B cell (primary cell): ENCODE measurements around the gene EPG5. TPM values are rescaled to one million over a fixed set of nuclear protein-coding genes. Genes with fewer than 3 reads are reported as not detected.

Experiments
- ATAC-seq: fragments of 200-7000 bp; cut with Tn5 transposase; one replicate; pipeline ENCODE4 v1.10.0; 2021; ENCODE audit warnings: low read depth, mild to moderate bottlenecking, moderate number of reproducible peaks, moderate library complexity
- CTCF ChIA-PET: fragments of 350-600 bp; sonication (Branson Sonifier 250); formaldehyde crosslinking; loops from one replicate; lab custom pipeline; 2021; ENCODE audit warnings: antibody characterized with exemption, inconsistent platforms; lab: Charles Lee
- POLR2A ChIA-PET: fragments of 350-600 bp; sonication (Branson Sonifier 250); formaldehyde crosslinking; loops from one replicate; lab custom pipeline; 2021; ENCODE audit warnings: antibody characterized with exemption; lab: Charles Lee
- DNase-seq: peaks from one replicate; pipeline ENCODE4 v3.0.0; 2013
- H2AFZ ChIP-seq: 2 replicates; pipeline ENCODE4 v1.6.1; 2012; ENCODE audit warnings: mild to moderate bottlenecking, low read depth, low read length; ENCODE audit not compliant: insufficient read depth, poor library complexity, severe bottlenecking
- H3K27ac ChIP-seq, 2 donors: 1 replicate in 1 of 2; 2 replicates in 1 of 2; pipeline ENCODE4 v1.5.1; 2012 to 2013; ENCODE audit warnings: low read length in 2 of 2, mild to moderate bottlenecking in 2 of 2, moderate library complexity in 1 of 2
- H3K27me3 ChIP-seq, 4 experiments: fragments of 200-600 bp in 1 of 4; sonication (generic) in 1 of 4; replicated peaks in 1 of 4; 1 replicate in 2 of 4; 2 replicates in 2 of 4; pipeline versions ENCODE4 v1.6.1 to v1.7.0; 2013 to 2016; ENCODE audit warnings: low read length in 3 of 4, mild to moderate bottlenecking in 2 of 4, mixed read lengths in 1 of 4, moderate library complexity in 1 of 4; ENCODE audit not compliant: insufficient read depth in 4 of 4, control insufficient read depth in 3 of 4; ENCODE audit errors: control extremely low read depth in 1 of 4
- H3K36me3 ChIP-seq, 2 experiments: replicated peaks in 1 of 2; 1 replicate in 1 of 2; 2 replicates in 1 of 2; pipeline versions ENCODE4 v1.6.1 to v1.7.1; 2013; ENCODE audit warnings: low read length in 1 of 2; ENCODE audit not compliant: insufficient read depth in 2 of 2, control insufficient read depth in 1 of 2; ENCODE audit errors: control extremely low read depth in 1 of 2, extremely low read depth in 1 of 2
- H3K4me1 ChIP-seq, 2 donors: fragments of 200-600 bp in 1 of 2; sonication (generic) in 1 of 2; 1 replicate in 1 of 2; 2 replicates in 1 of 2; pipeline versions ENCODE4 v1.5.1 to v1.6.1; 2013 to 2017; ENCODE audit warnings: low read length in 2 of 2; ENCODE audit not compliant: control insufficient read depth in 2 of 2, insufficient read depth in 2 of 2
- H3K4me2 ChIP-seq: replicated peaks from 2 replicates; pipeline ENCODE3; 2012; ENCODE audit warnings: mild to moderate bottlenecking, low read depth, low read length; ENCODE audit not compliant: poor library complexity, severe bottlenecking
- H3K4me3 ChIP-seq, 5 experiments: fragments of 200-600 bp in 1 of 5; sonication (generic) in 1 of 5; 1 replicate in 3 of 5; 2 replicates in 2 of 5; pipeline versions ENCODE4 v1.5.1 to v1.7.0; 2011 to 2016; ENCODE audit warnings: low read length in 4 of 5, mild to moderate bottlenecking in 4 of 5, low read depth in 2 of 5, control low read depth in 1 of 5, moderate library complexity in 1 of 5; ENCODE audit not compliant: insufficient read depth in 1 of 5; ENCODE audit errors: control extremely low read depth in 1 of 5, extremely low read depth in 1 of 5
- H3K79me2 ChIP-seq: fragments of 200-600 bp; sonication (generic); one replicate; pipeline ENCODE4 v1.6.0; 2016; ENCODE audit warnings: low read length; ENCODE audit not compliant: control insufficient read depth, insufficient read depth
- H3K9ac ChIP-seq: fragments of 200-600 bp; sonication (generic); 2 replicates; pipeline ENCODE4 v1.6.1; 2017; ENCODE audit warnings: mild to moderate bottlenecking, low read length, moderate library complexity
- H3K9me3 ChIP-seq, 3 donors: one replicate each; pipeline versions ENCODE4 v1.6.1 to v1.7.1; 2013; ENCODE audit warnings: low read length in 2 of 3; ENCODE audit not compliant: control insufficient read depth in 2 of 3, insufficient read depth in 1 of 3; ENCODE audit errors: control extremely low read depth in 1 of 3
- H4K20me1 ChIP-seq: 2 replicates; pipeline ENCODE4 v1.6.0; 2012; ENCODE audit warnings: mild to moderate bottlenecking, low read length; ENCODE audit not compliant: insufficient read depth, control insufficient read depth, poor library complexity, severe bottlenecking
- H3K27ac Mint-ChIP-seq: one replicate; pipeline ENCODE4 v1.8.0; 2021; ENCODE audit warnings: mixed read lengths
- H3K27me3 Mint-ChIP-seq: one replicate; pipeline ENCODE4 v1.8.0; 2021; ENCODE audit warnings: mixed read lengths
- H3K4me1 Mint-ChIP-seq: one replicate; pipeline ENCODE4 v1.8.0; 2021; ENCODE audit warnings: mixed read lengths
- H3K4me3 Mint-ChIP-seq: one replicate; pipeline ENCODE4 v1.8.0; 2021; ENCODE audit warnings: mixed read lengths
- H3K9me3 Mint-ChIP-seq: one replicate; pipeline ENCODE4 v1.8.0; 2022; ENCODE audit warnings: mixed read lengths; ENCODE audit not compliant: insufficient read depth
- EZH2 ChIP-seq: IDR thresholded peaks from 2 replicates; pipeline ENCODE4 v1.6.1; 2012; ENCODE audit warnings: borderline replicate concordance, low read depth, mild to moderate bottlenecking, moderate library complexity, low read length; ENCODE audit not compliant: insufficient read depth, poor library complexity, severe bottlenecking
- WGBS: methylation state at CpG from one replicate; pipeline ENCODE4 v1.1.5; 2013; ENCODE audit warnings: missing lambda C conversion rate; ENCODE audit not compliant: insufficient coverage; 5-methylcytosine and 5-hydroxymethylcytosine counted together
- intact Hi-C: fragments of 100-400 bp; cut with micrococcal nuclease; formaldehyde crosslinking; loops from one replicate; pipeline ENCODE4 v1.10.0; 2022
- polyA plus RNA-seq: library from polyadenylated mRNA; depleted of rRNA; stranded (reverse); fragments of >200 nt; gene quantifications from 2 replicates; pipeline ENCODE4 v1.2.3, GENCODE V29; 2012
- total RNA-seq, 2 donors: library from RNA; stranded (reverse); fragments of 120-200 nt in 1 of 2; gene quantifications; 1 replicate in 1 of 2; 2 replicates in 1 of 2; pipeline versions ENCODE4 v1.2.3 to v1.2.4, GENCODE V29; 2013 to 2022
- TF ChIP-seq, protein P1 (sequence below): fragments of 200-600 bp; IDR thresholded peaks from one replicate; pipeline ENCODE4 v1.8.0; 2022; ENCODE audit warnings: antibody characterized with exemption, mild to moderate bottlenecking

Gene EPG5
- total and polyA plus RNA-seq, 2 donors (not counting 1 experiment from before 2014, with no cell fraction given), result 10.3 to 50.4 TPM

DNA sequence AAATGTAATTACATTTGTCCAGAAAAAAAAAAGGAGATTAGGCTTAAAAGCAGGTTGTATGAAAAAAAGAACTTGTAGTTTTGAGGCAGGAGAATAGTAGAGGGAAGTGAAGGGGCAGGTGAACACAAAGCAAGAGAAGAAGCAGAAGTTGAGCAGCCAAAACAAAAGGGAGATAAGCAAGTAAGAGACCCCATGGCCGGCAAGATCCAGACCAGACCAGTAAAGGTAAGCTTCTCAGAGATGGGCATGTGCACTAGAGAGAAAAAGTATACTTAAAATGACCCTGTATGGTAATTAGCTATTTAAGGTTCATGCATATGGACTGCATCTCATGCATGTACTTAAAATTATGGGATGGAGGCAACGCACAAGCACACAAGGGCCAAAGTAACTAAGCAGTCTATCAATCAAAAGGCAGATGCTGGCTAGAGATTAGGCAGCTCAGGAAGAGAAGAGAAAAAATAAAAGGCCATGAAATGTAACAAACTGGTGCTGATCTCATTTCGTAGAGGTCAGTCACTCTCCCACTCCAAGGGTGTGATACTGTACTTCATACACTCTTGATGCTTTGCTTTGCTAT, 132.0 kb downstream of the EPG5 start:
- ChIA-PET CTCF (no interaction called here), POLR2A (no interaction called here)
- Mint-ChIP-seq H3K4me3 (no peak overlapping the region), H3K27me3 (peaks cover 49% of the 10 kb centered on the region), H3K9me3 (no peaks in the 10 kb centered on the region), H3K27ac (no peak overlapping the region), H3K4me1 (peaks cover 11% of the 10 kb centered on the region)
- peaks cover 8 to 12% of the 10 kb centered on the region in 2 donors for H3K4me1 ChIP-seq
- no peak for ATAC-seq
- no peak overlapping the region for H3K4me2 ChIP-seq
- H3K79me2 ChIP-seq, result no peaks in the 10 kb centered on the region
- H3K27ac ChIP-seq, result no peak overlapping the region
- intact Hi-C loops, result no loop called here
- H3K36me3 ChIP-seq, result no peaks in the 10 kb centered on the region
- H4K20me1 ChIP-seq, result no peaks in the 10 kb centered on the region
- H2AFZ ChIP-seq, result no peak overlapping the region
- 88% methylated on average over 2 of the region's 3 CpGs for WGBS
- H3K9me3 ChIP-seq, result peaks cover 0 to 3% (median 0%) of the 10 kb centered on the region in 3 donors
- DNase-seq, result no peak
- no peak overlapping the region for H3K4me3 ChIP-seq
- peaks cover 0 to 50% (median 17%) of the 10 kb centered on the region in 4 experiments for H3K27me3 ChIP-seq
- no peak overlapping the region for H3K9ac ChIP-seq
- TF ChIP-seq EZH2, result no peak
- TF ChIP-seq, protein P1, sequence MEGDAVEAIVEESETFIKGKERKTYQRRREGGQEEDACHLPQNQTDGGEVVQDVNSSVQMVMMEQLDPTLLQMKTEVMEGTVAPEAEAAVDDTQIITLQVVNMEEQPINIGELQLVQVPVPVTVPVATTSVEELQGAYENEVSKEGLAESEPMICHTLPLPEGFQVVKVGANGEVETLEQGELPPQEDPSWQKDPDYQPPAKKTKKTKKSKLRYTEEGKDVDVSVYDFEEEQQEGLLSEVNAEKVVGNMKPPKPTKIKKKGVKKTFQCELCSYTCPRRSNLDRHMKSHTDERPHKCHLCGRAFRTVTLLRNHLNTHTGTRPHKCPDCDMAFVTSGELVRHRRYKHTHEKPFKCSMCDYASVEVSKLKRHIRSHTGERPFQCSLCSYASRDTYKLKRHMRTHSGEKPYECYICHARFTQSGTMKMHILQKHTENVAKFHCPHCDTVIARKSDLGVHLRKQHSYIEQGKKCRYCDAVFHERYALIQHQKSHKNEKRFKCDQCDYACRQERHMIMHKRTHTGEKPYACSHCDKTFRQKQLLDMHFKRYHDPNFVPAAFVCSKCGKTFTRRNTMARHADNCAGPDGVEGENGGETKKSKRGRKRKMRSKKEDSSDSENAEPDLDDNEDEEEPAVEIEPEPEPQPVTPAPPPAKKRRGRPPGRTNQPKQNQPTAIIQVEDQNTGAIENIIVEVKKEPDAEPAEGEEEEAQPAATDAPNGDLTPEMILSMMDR, result no peak

DNA sequence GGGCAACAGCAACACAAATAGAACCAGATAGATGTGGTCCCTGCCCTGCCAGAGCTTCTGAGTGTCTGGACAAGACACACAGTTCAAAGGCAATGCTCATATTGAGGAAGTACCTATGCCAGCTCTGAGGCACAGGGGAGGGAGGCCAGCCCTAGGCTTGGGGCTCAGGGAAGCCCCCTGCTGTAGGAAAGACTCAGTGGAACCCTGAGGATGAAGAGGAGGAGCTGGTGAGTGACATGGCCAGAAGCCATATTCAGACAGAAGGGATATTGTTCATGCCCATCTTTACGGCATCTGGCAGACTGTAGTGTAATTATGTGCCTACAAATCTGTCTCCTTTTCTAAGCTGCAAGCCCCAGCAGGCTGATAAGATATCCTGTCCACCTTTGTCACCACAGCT, 132.8 kb downstream of the EPG5 start:
- H3K4me3 Mint-ChIP-seq, result no peak overlapping the region
- intact Hi-C loops, result no loop called here
- H3K79me2 ChIP-seq, result no peaks in the 10 kb centered on the region
- no peak for TF ChIP-seq EZH2
- TF ChIP-seq, protein P1, result no peak
- no peak for DNase-seq
- peaks cover 9 to 10% of the 10 kb centered on the region in 2 donors for H3K4me1 ChIP-seq
- H3K36me3 ChIP-seq, result no peaks in the 10 kb centered on the region
- no peak overlapping the region for H3K9ac ChIP-seq
- peaks cover 47% of the 10 kb centered on the region for H3K27me3 Mint-ChIP-seq
- no peak overlapping the region for H3K27ac ChIP-seq
- peaks cover 0 to 42% (median 11%) of the 10 kb centered on the region in 4 experiments for H3K27me3 ChIP-seq
- no peak overlapping the region for H3K4me3 ChIP-seq
- H4K20me1 ChIP-seq, result no peaks in the 10 kb centered on the region
- ATAC-seq, result no peak
- 88% methylated on average over 1 of the region's 1 CpG for WGBS
- H3K4me1 Mint-ChIP-seq, result peaks cover 11% of the 10 kb centered on the region
- H3K4me2 ChIP-seq, result no peak overlapping the region
- CTCF ChIA-PET, result no interaction called here
- H3K9me3 Mint-ChIP-seq, result no peaks in the 10 kb centered on the region
- H3K9me3 ChIP-seq, result peaks cover 0 to 3% (median 0%) of the 10 kb centered on the region in 3 donors
- H2AFZ ChIP-seq, result no peak overlapping the region
- H3K27ac Mint-ChIP-seq, result no peak overlapping the region
- POLR2A ChIA-PET, result no interaction called here
